DMS114 treated with DMSO at 0.1 percent for 48 hours (cell line): Measurements from ENCODE around the gene INPPL1.
"Not testable (repeated sequence)": the region's sequence is repeated elsewhere in the genome, so short reads cannot be mapped to it uniquely, and the experiment has no call there.

Experiments
- DNase-seq: peaks from one replicate; lab custom pipeline; 2025; ENCODE audit not compliant: unreplicated experiment; lab: John Stamatoyannopoulos, UW

The INPPL1 gene

DNA sequence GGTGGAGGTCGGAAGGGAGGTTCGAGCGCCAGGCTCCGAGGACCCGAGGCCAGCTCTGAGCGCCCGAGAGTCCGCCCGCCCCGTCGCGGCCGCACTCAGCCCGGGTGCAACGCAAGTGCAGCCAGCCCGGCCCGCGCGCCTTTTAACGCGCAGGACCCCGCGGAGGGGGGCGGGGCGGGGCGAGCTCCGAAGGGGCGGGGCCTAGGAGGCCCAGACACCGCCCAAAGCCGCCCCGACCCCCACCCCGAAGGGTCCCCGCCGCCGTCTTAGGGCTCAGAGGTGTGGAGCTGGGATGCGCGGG lies 19.4 kb downstream of the INPPL1 start, which contains the start of gene PHOX2A:
Gene PHOX2A, minus strand, starts transcription at position 117 of the 301 bp plus-strand sequence. CDS start 172 bp downstream, outside the sequence.
- no peak for DNase-seq

DNA sequence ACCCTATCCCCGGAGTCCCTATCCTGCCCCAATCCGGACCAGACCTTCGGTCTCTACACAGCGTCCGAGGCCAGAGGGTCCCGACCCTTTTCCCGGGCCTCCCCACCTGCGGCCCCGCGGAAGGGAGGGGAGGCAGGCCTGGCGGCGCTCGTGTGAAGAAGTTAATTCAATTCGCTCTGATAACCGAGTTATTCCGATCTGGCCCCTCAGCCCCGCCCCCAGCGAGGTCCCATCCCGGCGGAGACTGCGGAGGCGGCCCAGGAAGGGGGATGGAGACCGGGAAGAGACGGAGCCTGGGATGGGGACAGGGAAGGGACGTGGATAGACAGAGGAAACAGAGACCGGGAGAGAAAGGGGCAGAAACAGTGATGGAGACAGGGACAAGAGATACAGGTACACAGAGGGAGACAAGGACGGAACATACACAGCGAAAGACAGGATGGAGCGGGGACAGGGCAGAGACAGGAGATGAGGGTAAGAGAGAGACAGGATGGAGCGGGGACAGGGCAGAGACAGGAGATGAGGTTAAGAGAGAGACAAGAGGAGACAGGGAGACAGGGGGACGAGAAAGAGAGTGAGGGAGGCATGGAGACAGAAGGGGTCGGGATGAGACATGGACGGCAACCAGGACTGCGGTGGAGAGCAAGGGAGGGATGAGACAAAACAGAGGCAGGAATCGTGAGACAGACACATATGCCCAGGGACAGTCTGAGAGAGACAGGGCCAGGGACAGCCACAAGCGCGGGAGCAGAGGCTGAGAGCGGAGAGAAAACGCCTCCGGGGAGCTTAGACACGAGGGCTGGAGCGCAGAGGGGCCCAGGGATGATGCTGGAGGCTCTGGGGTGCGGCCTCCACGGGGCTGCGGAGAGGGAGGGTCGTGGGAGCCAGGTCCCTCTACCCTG lies 20.0 kb downstream of the INPPL1 start:
- no peak for DNase-seq

DNA sequence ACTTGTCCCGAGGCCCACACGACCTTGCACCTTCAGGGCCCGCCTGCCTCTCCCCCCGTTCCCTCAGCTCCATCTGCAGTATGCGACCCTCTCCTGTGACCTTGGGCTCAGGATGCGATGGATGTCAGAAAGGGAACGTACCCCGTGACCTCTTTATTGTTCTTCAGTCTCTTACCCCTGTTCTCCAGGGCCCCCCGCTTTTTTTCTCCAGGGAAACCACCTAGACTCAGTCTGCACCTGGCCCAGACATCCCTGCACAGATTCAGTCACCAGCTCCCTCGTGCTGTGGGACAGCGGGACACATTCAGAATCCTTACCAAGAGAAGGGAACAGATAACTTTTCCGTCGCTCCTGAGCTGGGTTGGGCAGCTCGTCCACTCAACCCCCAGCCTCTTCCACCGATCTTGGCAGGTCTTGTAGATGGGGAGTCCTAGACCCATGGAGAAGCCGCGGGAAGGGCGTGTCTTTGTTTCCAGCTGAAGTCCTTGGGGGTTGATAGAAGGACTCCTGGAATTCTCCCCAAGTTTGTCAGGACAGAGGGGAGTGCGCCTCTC lies 20.8 kb downstream of the INPPL1 start:
- no peak for DNase-seq

DNA sequence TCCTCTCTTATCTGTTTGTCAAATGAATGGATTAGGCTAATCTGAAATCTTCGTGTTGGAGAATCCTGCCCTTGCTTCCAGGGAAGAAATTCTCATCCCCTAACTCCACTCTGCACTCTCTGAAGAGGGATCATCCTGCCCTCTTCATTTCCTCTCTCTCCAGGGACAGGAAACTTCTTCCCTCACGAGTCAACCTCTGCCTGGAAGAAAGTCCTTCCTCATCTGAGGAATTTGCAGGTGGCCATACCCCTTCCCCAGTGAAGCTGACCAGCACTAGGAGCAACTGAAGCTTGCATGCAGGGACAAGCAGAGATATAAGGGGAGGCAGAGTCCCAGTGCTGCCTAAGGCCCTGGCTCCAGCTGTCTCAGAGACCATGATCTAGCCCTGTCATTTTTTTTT lies 23.0 kb downstream of the INPPL1 start:
- no peak for DNase-seq

DNA sequence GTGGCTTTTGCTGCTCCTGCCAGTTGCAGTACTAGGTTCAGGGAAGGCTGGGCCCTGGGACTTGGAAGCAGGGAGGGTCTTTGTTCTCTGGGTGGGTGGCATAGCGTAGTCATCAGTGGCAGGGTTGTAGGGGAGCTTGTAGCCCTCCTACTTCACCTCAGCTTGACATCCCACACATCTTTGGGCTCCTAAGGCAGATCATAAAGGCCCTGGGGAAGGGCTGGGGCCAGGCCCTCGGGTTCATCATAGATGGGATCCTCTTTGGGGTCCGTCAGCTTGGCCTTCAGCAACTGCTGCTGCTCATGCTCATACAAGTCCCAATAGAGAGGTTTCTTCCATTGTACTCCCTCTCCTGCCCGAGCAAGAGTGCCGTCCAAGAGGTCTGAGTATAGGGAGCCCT lies 25.4 kb downstream of the INPPL1 start:
- DNase-seq = no peak

DNA sequence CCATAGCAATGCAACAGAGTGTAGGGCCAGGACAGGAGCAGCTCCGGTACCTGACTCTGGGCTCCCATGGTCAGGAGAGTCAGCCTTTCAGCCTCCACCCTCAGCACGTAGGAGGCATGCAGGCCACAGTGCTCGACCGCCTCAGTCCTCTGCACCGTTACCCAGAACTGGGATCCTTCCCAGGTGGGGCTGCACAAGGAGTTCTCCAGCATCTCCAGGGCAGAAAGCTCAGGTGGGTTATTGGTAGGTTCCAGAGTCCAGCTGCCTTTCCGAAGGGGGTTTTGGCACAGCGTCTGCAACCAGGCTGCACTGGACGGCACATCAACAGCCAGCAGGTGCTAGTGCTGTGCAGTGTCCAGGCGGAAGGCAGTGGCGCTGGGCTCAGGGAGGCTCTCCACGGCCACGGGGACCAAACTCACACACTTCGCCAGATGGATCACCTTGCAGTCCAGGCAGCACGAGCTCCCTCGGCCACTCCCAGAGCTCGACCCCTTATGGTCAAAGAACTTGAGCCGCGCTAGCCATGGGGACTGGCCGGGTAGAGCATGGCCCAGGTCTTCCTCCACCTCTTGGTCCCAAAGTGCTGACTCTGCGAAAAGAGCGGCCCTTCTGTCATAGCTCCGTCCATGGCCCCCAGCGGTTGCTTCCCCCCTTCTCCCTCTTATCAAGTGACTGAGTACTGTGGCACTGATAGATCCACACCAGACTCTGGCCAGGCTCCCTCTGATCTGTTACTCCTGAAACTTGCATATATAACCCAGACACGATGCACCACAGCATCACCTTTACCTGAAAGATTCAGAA lies 26.3 kb downstream of the INPPL1 start:
- no peak for DNase-seq

DNA sequence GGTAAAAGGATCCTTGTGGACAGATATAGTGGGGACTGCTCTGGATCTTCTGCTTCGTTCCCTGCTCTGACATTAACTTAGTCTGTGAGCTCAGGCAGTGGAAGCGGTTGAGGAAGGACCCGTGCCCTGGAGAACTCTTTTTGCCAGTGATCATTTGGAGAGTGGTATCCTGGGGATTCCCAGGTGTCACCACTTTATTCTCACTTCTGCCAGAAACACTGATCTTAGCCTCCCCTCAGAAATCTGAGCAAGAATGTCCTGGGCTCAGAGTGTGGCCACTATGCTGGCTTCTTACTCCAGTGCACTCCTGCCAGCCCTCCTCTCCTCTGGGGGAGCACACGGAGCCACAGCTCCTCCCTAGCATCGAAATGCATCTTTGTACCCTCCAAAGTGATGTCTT lies 27.0 kb downstream of the INPPL1 start:
- no peak for DNase-seq

DNA sequence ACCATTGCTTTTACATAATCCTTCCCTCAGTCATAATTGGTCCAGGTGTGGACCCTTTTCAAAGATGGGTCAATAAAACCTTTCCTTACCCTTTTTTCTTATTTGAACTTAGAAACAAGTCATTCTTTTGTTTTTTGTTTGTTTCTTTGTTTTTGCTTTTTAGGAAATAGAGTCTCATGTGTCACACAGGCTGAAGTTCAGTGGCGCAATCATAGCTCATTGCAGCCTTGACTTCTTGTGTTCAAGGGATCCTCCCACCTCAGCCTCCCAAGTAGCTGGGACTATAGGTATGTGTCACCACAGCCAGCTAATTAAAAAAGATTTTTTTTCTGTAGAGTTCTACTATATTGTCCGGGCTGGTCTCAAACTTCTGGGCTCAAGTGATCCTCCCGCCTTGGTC lies 28.8 kb downstream of the INPPL1 start:
- DNase-seq = no peak

DNA sequence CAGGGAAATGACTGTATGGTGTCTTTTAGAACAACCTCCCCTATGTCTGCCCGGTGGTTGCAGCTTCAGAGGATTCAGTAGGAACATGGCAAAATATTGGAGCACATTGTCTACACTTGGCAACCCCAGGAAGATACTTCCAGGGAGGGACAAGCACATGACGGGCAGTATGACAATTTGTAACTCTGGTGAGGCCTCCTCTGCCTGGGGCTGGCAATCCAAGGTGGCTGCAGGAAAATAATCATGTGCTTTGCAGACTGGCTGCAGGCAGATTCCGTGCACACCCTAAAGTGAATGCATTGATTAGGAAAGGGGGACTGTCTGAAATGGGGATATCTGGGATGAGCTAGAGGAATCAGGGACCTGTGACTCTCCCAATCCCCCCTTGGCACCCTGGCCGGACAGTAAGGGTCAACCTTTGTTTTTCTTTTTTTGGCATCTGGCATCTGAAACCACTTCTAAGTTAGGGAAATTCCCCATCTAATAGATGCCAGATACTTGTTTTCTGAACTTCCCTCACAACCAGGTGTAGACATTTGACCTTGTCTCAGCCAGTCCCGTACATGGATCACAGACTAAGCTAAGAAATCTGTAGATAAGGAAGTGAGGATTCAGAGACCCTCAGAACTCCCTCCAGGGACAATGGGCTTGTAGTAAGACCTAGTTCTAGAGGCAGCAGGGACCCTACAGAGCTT lies 29.9 kb downstream of the INPPL1 start:
- DNase-seq = no peak

GRCh38 chr11:72257570-72257969 lies 33.0 kb downstream of the INPPL1 start:
- DNase-seq = no peak

DNA sequence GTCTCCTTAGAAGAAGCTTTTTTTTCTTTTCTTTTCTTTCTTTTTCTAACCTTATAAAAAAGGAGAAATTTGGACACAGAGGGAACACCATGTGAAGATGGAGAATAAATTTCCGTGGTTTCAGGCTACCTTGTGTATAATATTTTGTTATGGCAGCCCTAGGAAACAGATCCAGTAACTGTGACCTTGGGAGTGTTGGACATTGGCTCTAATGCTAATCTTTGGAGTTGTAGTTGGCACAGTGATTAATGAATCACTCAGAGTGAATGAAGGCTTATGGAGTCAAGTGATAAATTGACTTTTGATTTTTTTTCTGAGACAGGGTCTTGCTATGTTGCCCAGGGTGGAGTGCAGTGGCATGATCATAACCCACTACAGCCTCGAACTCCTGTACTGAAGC lies 34.9 kb downstream of the INPPL1 start:
- no peak for DNase-seq

DNA sequence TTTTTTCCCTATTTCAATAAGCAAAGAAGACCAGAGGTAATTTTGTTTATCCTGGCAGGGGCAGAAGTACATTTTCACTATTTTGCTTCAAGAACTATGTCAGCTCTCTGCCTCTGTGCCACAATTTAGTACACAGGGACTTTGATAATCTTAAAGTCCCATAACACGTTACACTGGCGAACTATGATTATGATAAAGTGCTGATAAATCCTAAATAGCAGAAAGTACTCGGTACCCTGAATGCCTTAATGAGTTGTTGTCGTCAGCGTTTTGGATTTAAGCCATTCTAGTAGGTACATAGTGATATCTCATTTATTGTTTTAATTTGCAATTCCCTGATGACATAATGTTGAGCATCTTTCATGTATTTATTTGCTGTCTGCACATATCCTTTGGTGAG lies 36.0 kb downstream of the INPPL1 start:
- DNase-seq = no peak

DNA sequence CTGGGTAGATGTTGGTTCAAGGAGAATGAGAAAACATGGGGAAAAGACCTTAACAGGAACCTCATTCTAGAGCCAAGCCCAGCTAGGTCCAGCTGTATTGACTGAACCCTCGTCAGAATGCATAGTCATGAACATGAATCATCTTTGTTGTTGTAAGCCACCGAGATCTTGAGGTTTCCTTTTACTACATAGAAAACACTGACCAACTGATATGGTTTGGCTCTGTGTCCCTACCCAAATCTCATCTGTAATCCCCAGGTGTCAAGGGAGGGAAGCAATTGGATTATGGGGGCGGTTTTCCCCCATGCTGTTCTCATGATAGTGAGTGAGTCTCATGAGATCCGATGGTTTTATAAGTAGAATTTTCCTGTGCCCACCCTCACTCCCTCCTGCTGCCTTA lies 38.8 kb downstream of the INPPL1 start:
- DNase-seq = no peak

DNA sequence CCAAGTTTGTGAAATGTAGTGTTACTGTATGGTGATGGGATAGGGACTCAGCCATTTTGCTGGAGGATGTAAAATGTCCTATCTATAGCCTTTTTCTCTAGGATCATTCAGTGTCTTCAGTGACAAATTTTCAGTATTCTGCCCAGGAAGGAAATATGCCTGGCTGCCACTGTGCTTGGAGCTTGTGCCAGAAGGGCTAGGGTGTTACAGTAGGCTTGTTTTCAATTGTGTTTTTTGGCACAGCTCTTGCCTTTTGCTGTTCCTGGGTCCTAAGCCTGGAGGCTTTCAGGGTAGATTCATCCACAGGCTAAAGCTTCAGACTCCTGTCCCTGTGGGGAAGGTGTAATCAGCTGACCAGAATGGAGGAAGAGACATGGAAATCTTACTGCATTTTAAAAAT lies 41.4 kb downstream of the INPPL1 start:
- DNase-seq = no peak

DNA sequence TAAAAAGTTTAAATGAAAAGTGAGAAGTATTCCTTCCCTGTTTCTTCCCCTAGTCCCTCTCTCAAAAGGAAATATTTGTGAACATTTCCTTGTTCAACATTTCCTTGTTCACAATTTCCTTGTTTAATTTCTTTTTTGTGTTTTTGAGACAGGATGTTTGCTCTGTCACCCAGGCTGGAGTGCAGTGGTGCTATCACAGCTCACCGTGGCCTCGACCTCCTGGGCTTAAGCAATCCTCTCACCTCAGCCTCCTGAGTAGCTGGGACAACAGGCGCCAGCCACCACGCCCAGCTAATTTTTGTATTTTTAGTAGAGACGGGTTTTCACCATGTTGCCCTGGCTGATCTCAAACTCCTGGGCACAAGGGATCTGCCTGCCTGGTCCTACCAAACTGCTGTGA lies 42.4 kb downstream of the INPPL1 start:
- not testable (repeated sequence) for DNase-seq

- DNase-seq = no peak
These were observed 43.5 kb downstream of the INPPL1 start for GRCh38 chr11:72267956-72268617.

DNA sequence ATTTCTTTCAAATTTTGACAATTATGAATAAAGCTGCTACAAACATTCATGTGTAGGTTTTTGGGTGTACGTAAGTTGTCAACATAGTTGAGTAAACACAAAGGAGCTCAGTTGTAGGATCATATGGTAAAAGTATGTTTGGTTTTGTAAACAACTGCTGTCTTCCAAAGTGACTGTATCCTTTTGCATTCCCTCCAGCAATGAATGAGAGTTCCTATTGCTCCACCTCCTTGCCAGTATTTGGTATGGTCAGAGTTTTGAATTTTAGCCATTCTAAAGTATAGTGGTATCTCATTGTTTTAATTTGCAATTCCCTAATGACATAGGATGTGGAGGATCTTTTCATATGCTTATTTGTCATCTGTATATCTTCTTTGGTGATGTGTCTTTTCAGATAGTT lies 47.4 kb downstream of the INPPL1 start:
- DNase-seq = no peak

DNA sequence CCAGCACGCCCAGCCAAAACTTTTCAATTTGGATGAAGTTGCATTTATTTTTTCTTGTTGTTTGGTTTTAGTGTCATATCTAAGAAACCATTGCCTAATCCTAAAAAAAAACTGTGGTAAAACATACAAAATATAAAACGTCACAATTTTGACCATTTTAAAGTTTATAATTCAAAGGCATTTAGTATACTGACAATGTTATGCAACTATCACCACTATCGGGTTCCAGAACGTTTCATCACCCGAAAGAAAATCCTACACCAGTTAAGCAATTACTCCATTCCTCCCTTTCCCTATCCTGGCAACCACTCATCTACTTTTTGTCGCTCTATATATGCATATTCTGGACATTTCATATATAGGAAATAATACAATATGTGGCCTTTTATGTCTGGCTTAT lies 49.9 kb downstream of the INPPL1 start:
- no peak for DNase-seq

DNA sequence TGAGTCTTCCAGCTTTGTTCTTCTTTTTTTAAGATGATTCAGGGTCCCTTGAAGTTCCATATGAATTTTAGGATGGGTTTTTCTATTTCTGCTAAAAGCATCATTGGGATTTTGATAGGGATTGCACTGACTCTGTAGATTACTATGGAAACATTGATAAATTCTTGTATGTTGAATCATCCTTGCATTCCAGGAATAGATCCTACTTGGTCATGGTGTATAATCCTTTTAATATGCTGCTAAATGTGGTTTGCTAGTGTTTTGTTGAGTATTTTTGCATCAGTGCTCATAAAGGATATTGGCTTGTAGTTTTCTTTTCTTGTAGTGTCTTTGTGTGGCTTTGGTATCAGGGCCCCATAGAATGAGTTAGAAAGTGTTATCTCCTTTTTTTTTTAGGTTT lies 54.3 kb downstream of the INPPL1 start:
- no peak for DNase-seq

DNA sequence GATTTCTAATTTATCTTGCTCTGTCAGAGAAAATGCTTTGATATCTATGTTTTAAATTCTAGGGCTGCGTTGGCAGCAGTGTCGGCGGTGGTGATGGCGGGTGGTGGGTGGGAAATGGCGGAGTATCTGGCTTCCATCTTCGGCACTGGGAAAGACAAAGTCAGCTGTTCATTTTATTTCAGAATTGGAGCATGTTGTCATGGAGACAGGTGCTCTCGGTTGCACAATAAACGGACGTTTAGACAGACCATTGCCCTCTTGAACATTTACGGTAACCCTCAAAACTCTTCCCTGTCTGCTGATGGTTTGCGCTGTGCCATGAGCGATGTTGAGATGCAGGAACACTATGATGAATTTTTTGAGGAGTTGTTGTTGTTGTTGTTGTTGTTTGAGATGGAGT lies 55.5 kb downstream of the INPPL1 start:
- DNase-seq = no peak

DNA sequence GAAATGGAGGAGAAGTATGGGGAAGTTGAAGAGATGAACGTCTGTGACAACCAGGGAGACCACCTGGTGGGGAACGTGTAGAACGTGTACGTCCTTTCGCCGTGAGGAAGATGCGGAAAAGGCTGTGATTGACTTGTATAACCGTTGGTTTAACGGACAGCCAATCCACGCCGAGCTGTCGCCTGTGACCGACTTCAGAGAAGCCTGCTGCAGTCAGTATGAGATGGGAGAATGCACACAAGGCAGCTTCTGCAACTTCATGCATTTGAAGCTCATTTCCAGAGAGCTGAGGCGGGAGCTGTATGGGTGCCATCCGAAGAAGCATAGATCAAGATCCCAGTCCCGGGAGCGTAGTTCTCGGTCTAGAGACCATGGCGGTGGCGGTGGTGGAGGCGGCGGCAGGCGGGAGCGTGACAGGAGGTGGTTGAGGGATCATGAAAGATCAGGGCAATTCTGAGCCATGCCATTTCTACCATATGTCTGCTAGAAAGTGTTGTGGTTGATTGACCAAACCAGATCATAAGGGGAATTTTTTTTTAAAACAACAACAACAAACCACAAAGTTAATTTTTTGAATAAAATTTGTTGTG lies 56.3 kb downstream of the INPPL1 start:
- DNase-seq = no peak
